Measurements from ENCODE around the gene KMT2E. TPM values are rescaled to one million over a fixed set of nuclear protein-coding genes. Genes with fewer than 3 reads are reported as not detected.
"Not testable (repeated sequence)": the region's sequence is repeated elsewhere in the genome, so short reads cannot be mapped to it uniquely, and the experiment has no call there.

The KMT2E gene
- polyA plus RNA-seq, 2 of the 4 experiments (the other 2 are of a cell fraction): 9.4 to 23.4 TPM

DNA sequence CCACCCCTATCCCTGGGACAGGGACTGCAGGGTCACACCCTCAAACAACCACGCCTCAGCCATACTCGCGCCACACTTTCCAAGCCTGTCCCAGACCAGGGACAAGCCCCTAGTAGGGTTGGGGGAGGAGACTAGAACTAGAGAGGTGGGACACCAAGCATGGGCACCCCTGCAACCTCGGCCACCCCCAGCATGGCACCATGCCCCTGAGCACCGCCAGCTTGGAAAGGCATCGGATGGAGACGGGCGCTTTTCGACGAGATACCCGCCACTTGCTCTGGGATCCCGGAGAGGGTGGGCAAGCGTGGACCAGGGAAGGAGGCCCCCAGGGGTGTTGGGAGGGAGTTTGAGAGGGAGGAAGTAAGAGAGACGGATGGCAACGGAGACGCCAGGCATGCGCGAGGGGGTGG, 13.1 kb upstream of the KMT2E start:
- ATAC-seq (no peak; a peak in 1 of 6 replicates), DNase-seq (ENCODE audit: low read depth in 1 of 2, low spot score in 1 of 2) (no peak), FAIRE-seq (no peak)
- WGBS (ENCODE audit: missing lambda C conversion rate): 95% methylated on average over 17 of the region's 18 CpGs
- H3K4me1 ChIP-seq: peaks cover 75% of the 10 kb centered on the region
- H3K27ac ChIP-seq: no peak overlapping the region
- ChIA-PET CTCF (interaction anchor here (0.9 to 1.8 kb wide), 3 partner anchors 8 to 13 kb away, joined by 3 to 6 read pairs (median 3); partner anchors contain the start of gene KMT2E), POLR2A (interaction anchor here (2.9 kb wide), 1 partner anchor 18 kb away, joined by 11 read pairs; no protein-coding TSS in a partner anchor)
- H3K4me2 ChIP-seq: 0 out of 3 replicates have a peak overlapping the region, but pooled peaks have one; percentile 5
- no peak overlapping the region for H3K4me3 ChIP-seq
- no peaks in the 10 kb centered on the region for H3K9me3 ChIP-seq
- TF ChIP-seq PHF8 (IDR thresholded peaks at IDR 0.05; ENCODE audit: borderline replicate concordance, low read depth) (no peak), KDM5A (IDR thresholded peaks at IDR 0.05) (no peak), RFX5 (IDR thresholded peaks at IDR 0.05) (no peak)

DNA sequence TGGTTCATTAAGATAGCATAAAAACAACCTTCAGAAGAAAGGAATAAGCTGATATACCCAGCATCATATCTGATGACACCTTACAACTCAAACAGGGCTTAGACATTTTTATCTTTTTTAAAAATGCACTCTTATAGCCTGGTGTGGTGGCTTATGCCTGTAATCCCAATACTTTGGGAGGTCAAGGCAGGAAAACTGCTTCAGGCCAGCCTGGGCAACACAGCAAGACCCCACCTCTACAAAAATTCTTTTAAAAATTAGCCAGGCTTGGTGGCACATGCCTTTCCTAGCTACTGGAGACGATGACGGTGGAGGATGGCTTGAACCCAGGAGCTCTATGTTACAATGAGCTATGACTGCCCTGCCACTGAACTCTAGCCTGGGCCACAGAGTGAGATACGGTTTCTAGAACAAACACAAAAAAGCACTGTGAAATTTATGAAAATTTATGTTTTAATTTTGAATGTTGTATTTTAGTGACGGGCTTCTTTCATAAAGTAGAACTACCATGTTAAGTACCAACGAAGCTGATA, 12.3 kb upstream of the KMT2E start:
- 91% methylated on average over 5 of the region's 5 CpGs for WGBS (ENCODE audit: missing lambda C conversion rate)
- FAIRE-seq (no peak), DNase-seq (ENCODE audit: low read depth in 1 of 2, low spot score in 1 of 2) (no peak), ATAC-seq (no peak)
- POLR2A ChIA-PET: interaction anchor here (2.9 kb wide), 1 partner anchor 18 kb away, joined by 11 read pairs; no protein-coding TSS in a partner anchor
- peaks cover 76% of the 10 kb centered on the region for H3K4me1 ChIP-seq
- H3K4me3 ChIP-seq: no peak overlapping the region
- TF ChIP-seq NR3C1 (IDR thresholded peaks at IDR 0.05) (no peak), RARB (CRISPR knock-in tag; IDR thresholded peaks at IDR 0.05) (no peak), RAD21 (conservative IDR thresholded peaks at IDR 0.05 in 1 of 2, IDR thresholded peaks at IDR 0.05 in 1 of 2) (no peak), HEYL (CRISPR knock-in tag; IDR thresholded peaks at IDR 0.05) (no peak)
- no peak overlapping the region for H3K27ac ChIP-seq
- CTCF ChIA-PET: interaction anchor here (0.8 to 1.8 kb wide), 4 partner anchors 8 to 23 kb away, joined by 3 to 6 read pairs (median 3); partner anchors contain the start of gene KMT2E
- H3K4me2 ChIP-seq: no peak overlapping the region
- H3K9me3 ChIP-seq: no peaks in the 10 kb centered on the region

DNA sequence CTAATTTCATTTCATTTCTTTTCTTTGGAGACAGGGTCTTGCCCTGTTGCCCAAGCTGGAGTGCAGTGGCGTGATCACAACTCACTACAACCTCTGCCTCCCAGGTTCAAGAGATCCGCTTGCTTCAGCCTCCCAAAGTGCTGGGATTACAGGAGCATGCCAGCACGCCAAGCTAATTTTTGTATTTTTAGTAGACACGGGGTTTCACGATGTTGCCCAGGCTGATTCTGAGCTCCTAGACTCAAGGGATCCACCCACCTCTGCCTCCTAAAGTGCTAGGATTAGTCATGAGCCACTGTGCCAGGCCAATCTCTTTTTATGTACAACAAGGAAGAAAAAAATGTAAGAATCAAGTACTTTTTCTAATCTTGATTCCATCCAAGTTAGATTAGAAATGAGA, 10.7 kb upstream of the KMT2E start:
- no peaks in the 10 kb centered on the region for H3K9me3 ChIP-seq
- CTCF ChIA-PET: interaction anchor here (0.8 to 1.8 kb wide), 2 partner anchors 10 to 22 kb away, joined by 3 to 6 read pairs; partner anchors contain the start of gene KMT2E
- WGBS (ENCODE audit: missing lambda C conversion rate): 29% methylated on average over 5 of the region's 5 CpGs
- FAIRE-seq (no peak), ATAC-seq (peak; percentile 83 to 86), DNase-seq (ENCODE audit: low read depth in 1 of 2, low spot score in 1 of 2) (peak in 1 of 2 experiments; percentile 44)
- no peak overlapping the region for H3K4me3 ChIP-seq
- H3K4me1 ChIP-seq: peaks cover 83% of the 10 kb centered on the region
- H3K27ac ChIP-seq: peak overlapping the region; percentile 3 to 63; a peak in 3 of 6 replicates
- TF ChIP-seq CBX2 (IDR thresholded peaks at IDR 0.05; ENCODE audit: borderline replicate concordance, low read depth) (no peak), PHF8 (IDR thresholded peaks at IDR 0.05; ENCODE audit: borderline replicate concordance, low read depth) (no peak), EHMT2 (IDR thresholded peaks at IDR 0.05; ENCODE audit: low read depth) (no peak), EHF (CRISPR knock-in tag; IDR thresholded peaks at IDR 0.05) (no peak), CBX8 (IDR thresholded peaks at IDR 0.05) (no peak), HDAC2 (IDR thresholded peaks at IDR 0.05) (no peak)
- TF ChIP-seq, protein P1, sequence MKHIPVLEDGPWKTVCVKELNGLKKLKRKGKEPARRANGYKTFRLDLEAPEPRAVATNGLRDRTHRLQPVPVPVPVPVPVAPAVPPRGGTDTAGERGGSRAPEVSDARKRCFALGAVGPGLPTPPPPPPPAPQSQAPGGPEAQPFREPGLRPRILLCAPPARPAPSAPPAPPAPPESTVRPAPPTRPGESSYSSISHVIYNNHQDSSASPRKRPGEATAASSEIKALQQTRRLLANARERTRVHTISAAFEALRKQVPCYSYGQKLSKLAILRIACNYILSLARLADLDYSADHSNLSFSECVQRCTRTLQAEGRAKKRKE (CRISPR knock-in tag; IDR thresholded peaks at IDR 0.05; ENCODE audit: low read depth): no peak
- peak overlapping the region; percentile 65 for H3K4me2 ChIP-seq
- POLR2A ChIA-PET: interaction anchor here (0.9 to 2.9 kb wide), 3 partner anchors 9 to 20 kb away, joined by 4 to 11 read pairs (median 8); no protein-coding TSS in a partner anchor

DNA sequence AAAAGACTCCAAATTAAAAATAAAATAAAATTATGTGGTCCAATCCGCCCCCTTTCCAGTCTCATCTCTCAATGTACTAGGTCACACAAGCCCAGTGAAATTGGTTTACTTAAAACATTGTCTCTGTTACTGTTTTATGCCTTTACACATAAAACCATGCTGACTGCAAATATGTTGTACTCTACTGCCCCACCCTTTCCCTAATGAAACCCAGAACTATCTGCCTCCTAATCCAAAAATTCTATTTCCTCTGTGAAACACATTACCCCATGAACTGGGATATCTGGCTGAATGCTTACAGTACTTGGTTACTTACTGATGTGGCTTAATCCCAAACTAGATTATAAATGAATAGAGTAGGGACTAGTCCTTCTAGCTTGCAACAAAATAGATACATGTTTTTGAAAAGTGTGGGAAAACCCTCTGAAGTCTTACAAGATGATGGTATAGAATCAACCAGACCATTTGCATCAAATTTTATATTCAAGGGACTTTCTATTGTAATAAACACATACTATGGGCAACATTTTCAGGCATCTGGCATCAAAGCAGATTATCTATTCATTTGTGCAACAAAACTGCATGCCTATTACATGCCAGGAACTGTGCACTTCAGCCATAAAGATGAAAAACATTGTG, 10.0 kb upstream of the KMT2E start:
- FAIRE-seq: no peak
- peaks cover 83% of the 10 kb centered on the region for H3K4me1 ChIP-seq
- ChIA-PET POLR2A (interaction anchor here (0.9 to 2.9 kb wide), 3 partner anchors 8 to 21 kb away, joined by 4 to 11 read pairs (median 8); no protein-coding TSS in a partner anchor), CTCF (interaction anchor here (1.4 to 1.8 kb wide), 2 partner anchors 9 to 23 kb away, joined by 3 to 6 read pairs; no protein-coding TSS in a partner anchor)
- H3K27ac ChIP-seq: peak overlapping the region in 1 of 2 experiments; percentile 63; a peak in 1 of 6 replicates
- WGBS (ENCODE audit: missing lambda C conversion rate): 88% methylated on average over 1 of the region's 1 CpG
- no peaks in the 10 kb centered on the region for H3K9me3 ChIP-seq
- ATAC-seq: peak in 1 of 2 experiments; percentile 16; a peak in 2 of 6 replicates
- TF ChIP-seq POLR2AphosphoS2 (conservative IDR thresholded peaks at IDR 0.05; ENCODE audit: low read length): no peak
- TF ChIP-seq RARB (CRISPR knock-in tag; IDR thresholded peaks at IDR 0.05): no peak
- TF ChIP-seq CBX2 (IDR thresholded peaks at IDR 0.05; ENCODE audit: borderline replicate concordance, low read depth): no peak
- no peak for TF ChIP-seq SMC3 (IDR thresholded peaks at IDR 0.05)
- H3K4me3 ChIP-seq: no peak overlapping the region
- peak overlapping the region; percentile 65 for H3K4me2 ChIP-seq
- no peak for DNase-seq (ENCODE audit: low read depth in 1 of 2, low spot score in 1 of 2)

DNA sequence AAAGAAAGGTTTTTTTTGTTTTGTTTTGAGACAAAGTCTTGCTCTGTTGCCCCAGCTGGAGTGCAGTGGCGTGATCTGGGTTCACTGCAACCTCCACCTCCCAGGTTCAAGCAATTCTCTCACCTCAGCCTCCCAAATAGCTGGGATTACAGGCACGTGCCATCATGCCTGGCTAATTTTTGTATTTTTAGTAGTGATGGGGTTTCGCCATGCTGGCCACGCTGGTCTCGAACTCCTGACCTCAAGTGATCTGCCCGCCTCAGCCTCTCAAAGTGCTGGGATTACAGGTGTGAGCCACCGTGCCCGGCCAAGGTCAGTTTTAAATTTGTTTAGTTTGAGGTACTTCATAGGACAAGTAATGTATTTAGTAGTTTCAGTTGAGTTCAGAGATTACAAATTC, 9.0 kb upstream of the KMT2E start:
- POLR2A ChIA-PET; H3K27ac ChIP-seq; H3K4me2 ChIP-seq; FAIRE-seq; ATAC-seq; DNase-seq (ENCODE audit: low read depth in 1 of 2, low spot score in 1 of 2); H3K9me3 ChIP-seq; H3K4me3 ChIP-seq: not testable (repeated sequence)
- CTCF ChIA-PET: interaction anchor here (0.9 to 1.8 kb wide), 4 partner anchors 8 to 86 kb away, joined by 3 to 6 read pairs (median 4); partner anchors contain the start of gene KMT2E
- WGBS (ENCODE audit: missing lambda C conversion rate): 91% methylated on average over 8 of the region's 8 CpGs
- H3K4me1 ChIP-seq: peaks cover 85% of the 10 kb centered on the region

DNA sequence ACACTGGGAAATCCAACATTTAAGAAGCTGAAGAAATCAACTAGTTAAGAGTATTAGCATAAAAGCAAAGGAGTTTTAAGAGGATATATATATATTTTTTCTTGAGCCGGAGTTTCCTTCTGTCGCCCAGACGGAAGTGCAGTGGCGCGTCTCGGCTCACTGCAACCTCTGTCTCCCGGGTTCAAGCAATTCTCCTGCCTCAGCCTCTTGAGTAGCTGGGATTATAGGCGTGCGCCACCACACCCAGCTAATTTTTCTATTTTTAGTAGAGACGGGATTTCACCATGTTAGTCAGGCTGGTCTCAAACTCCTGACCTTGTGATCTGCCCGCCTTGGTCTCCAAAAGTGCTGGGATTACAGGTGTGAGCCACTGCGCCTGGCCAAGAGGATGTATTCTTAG, 8.5 kb upstream of the KMT2E start:
- DNase-seq (ENCODE audit: low read depth in 1 of 2, low spot score in 1 of 2); POLR2A ChIA-PET; H3K27ac ChIP-seq; H3K9me3 ChIP-seq; FAIRE-seq; H3K4me2 ChIP-seq; ATAC-seq; H3K4me3 ChIP-seq: not testable (repeated sequence)
- CTCF ChIA-PET: interaction anchor here (0.9 to 1.2 kb wide), 2 partner anchors 9 to 86 kb away, joined by 3 to 4 read pairs; partner anchors contain the start of gene KMT2E
- H3K4me1 ChIP-seq: peaks cover 85% of the 10 kb centered on the region
- 93% methylated on average over 12 of the region's 12 CpGs for WGBS (ENCODE audit: missing lambda C conversion rate)
